Central memory CD8-positive, alpha-beta T cell (primary cell): ENCODE measurements around the gene LRMDA.

Experiments used
- ATAC-seq: fragments of 150-1000 bp; cut with Tn5 transposase; replicated peaks from 2 replicates; pipeline ENCODE4 v1.10.0; 2022; ENCODE audit warnings: mild to moderate bottlenecking, moderate FRiP score, moderate number of reproducible peaks; ENCODE audit not compliant: poor library complexity, severe bottlenecking; ENCODE audit errors: extremely low read depth
- DNase-seq, 2 donors: peaks; one replicate each; pipeline ENCODE4 v3.0.0; 2021; ENCODE audit warnings: low spot score in 2 of 2
- H3K27ac Mint-ChIP-seq: one replicate; pipeline ENCODE4 v1.8.0; 2022; ENCODE audit warnings: low read depth, mild to moderate bottlenecking, moderate library complexity, mixed read lengths
- H3K27me3 Mint-ChIP-seq: one replicate; pipeline ENCODE4 v1.8.0; 2022; ENCODE audit warnings: mixed read lengths
- H3K36me3 Mint-ChIP-seq: one replicate; pipeline ENCODE4 v1.8.0; 2022; ENCODE audit warnings: mild to moderate bottlenecking, moderate library complexity, mixed read lengths; ENCODE audit not compliant: insufficient read depth
- H3K4me1 Mint-ChIP-seq: one replicate; pipeline ENCODE4 v1.8.0; 2022; ENCODE audit warnings: mixed read lengths
- H3K4me3 Mint-ChIP-seq: one replicate; pipeline ENCODE4 v1.8.0; 2022; ENCODE audit warnings: mild to moderate bottlenecking, moderate library complexity, mixed read lengths
- H3K9me3 Mint-ChIP-seq: one replicate; pipeline ENCODE4 v1.8.0; 2022; ENCODE audit warnings: mixed read lengths

The LRMDA gene

GRCh38 chr10:75959912-75960311 lies 528.5 kb downstream of the LRMDA start:
- DNase-seq (no peak), ATAC-seq (no peak)
- Mint-ChIP-seq H3K27me3 (no peaks in the 10 kb centered on the region), H3K4me1 (no peaks in the 10 kb centered on the region), H3K27ac (no peak overlapping the region), H3K9me3 (peaks cover 10% of the 10 kb centered on the region), H3K36me3 (no peaks in the 10 kb centered on the region), H3K4me3 (no peak overlapping the region)

GRCh38 chr10:75962395-75963061 lies 531.1 kb downstream of the LRMDA start:
- peaks cover 7% of the 10 kb centered on the region for H3K9me3 Mint-ChIP-seq
- no peak for ATAC-seq

GRCh38 chr10:75967491-75967890 lies 536.1 kb downstream of the LRMDA start:
- Mint-ChIP-seq H3K4me1 (no peaks in the 10 kb centered on the region), H3K4me3 (no peak overlapping the region), H3K9me3 (no peaks in the 10 kb centered on the region), H3K27ac (no peak overlapping the region), H3K36me3 (no peaks in the 10 kb centered on the region), H3K27me3 (no peaks in the 10 kb centered on the region)
- ATAC-seq (no peak), DNase-seq (no peak)

More at GRCh38 chr10:75962395-75963061, 531.1 kb downstream of the LRMDA start:
- Mint-ChIP-seq H3K36me3 (no peaks in the 10 kb centered on the region), H3K4me3 (no peak overlapping the region), H3K4me1 (no peaks in the 10 kb centered on the region), H3K27ac (no peak overlapping the region), H3K27me3 (no peaks in the 10 kb centered on the region)
- DNase-seq, result no peak

GRCh38 chr10:75969031-75969430 lies 537.6 kb downstream of the LRMDA start:
- no peaks in the 10 kb centered on the region for H3K27me3 Mint-ChIP-seq
- ATAC-seq (no peak), DNase-seq (no peak)
- no peak overlapping the region for H3K27ac Mint-ChIP-seq
- no peaks in the 10 kb centered on the region for H3K36me3 Mint-ChIP-seq
- H3K9me3 Mint-ChIP-seq, result no peaks in the 10 kb centered on the region
- H3K4me3 Mint-ChIP-seq, result no peak overlapping the region
- no peaks in the 10 kb centered on the region for H3K4me1 Mint-ChIP-seq

GRCh38 chr10:75971402-75972211 lies 540.2 kb downstream of the LRMDA start:
- Mint-ChIP-seq H3K36me3 (no peaks in the 10 kb centered on the region), H3K9me3 (peaks cover 9% of the 10 kb centered on the region), H3K27me3 (no peaks in the 10 kb centered on the region), H3K27ac (no peak overlapping the region), H3K4me1 (no peaks in the 10 kb centered on the region), H3K4me3 (no peak overlapping the region)
- ATAC-seq (no peak), DNase-seq (no peak)

GRCh38 chr10:75972491-75973276 lies 541.3 kb downstream of the LRMDA start:
- ATAC-seq, result no peak
- Mint-ChIP-seq H3K9me3 (peaks cover 9% of the 10 kb centered on the region), H3K4me3 (no peak overlapping the region), H3K36me3 (no peaks in the 10 kb centered on the region), H3K4me1 (no peaks in the 10 kb centered on the region), H3K27me3 (no peaks in the 10 kb centered on the region), H3K27ac (no peak overlapping the region)
- DNase-seq, result no peak

GRCh38 chr10:75974080-75974479 lies 542.7 kb downstream of the LRMDA start:
- Mint-ChIP-seq H3K27me3 (no peaks in the 10 kb centered on the region), H3K4me3 (no peak overlapping the region), H3K27ac (no peak overlapping the region), H3K36me3 (no peaks in the 10 kb centered on the region), H3K4me1 (no peaks in the 10 kb centered on the region), H3K9me3 (peaks cover 9% of the 10 kb centered on the region)
- no peak for ATAC-seq
- DNase-seq, result no peak

- Mint-ChIP-seq H3K4me3 (no peak overlapping the region), H3K27ac (no peak overlapping the region), H3K27me3 (peaks cover 10% of the 10 kb centered on the region), H3K36me3 (no peaks in the 10 kb centered on the region), H3K9me3 (peaks cover 9% of the 10 kb centered on the region), H3K4me1 (no peaks in the 10 kb centered on the region)
- DNase-seq, result no peak
- no peak for ATAC-seq
Measured at GRCh38 chr10:75976681-75977080, 545.3 kb downstream of the LRMDA start.

GRCh38 chr10:75977139-75977538 lies 545.7 kb downstream of the LRMDA start:
- no peaks in the 10 kb centered on the region for H3K36me3 Mint-ChIP-seq

GRCh38 chr10:75978213-75978612 lies 546.8 kb downstream of the LRMDA start:
- H3K9me3 Mint-ChIP-seq, result peaks cover 9% of the 10 kb centered on the region
- H3K4me1 Mint-ChIP-seq, result no peaks in the 10 kb centered on the region
- ATAC-seq (no peak), DNase-seq (no peak)
- H3K4me3 Mint-ChIP-seq, result no peak overlapping the region
- no peaks in the 10 kb centered on the region for H3K36me3 Mint-ChIP-seq
- no peak overlapping the region for H3K27ac Mint-ChIP-seq
- H3K27me3 Mint-ChIP-seq, result peaks cover 10% of the 10 kb centered on the region

More at GRCh38 chr10:75977139-75977538, 545.7 kb downstream of the LRMDA start:
- peaks cover 9% of the 10 kb centered on the region for H3K9me3 Mint-ChIP-seq
- H3K4me3 Mint-ChIP-seq, result no peak overlapping the region
- H3K27ac Mint-ChIP-seq, result no peak overlapping the region
- H3K4me1 Mint-ChIP-seq, result no peaks in the 10 kb centered on the region
- peaks cover 10% of the 10 kb centered on the region for H3K27me3 Mint-ChIP-seq
- DNase-seq (no peak), ATAC-seq (no peak)

- Mint-ChIP-seq H3K9me3 (peaks cover 9% of the 10 kb centered on the region), H3K27me3 (peaks cover 10% of the 10 kb centered on the region), H3K27ac (no peak overlapping the region), H3K4me1 (no peaks in the 10 kb centered on the region), H3K36me3 (no peaks in the 10 kb centered on the region), H3K4me3 (no peak overlapping the region)
- ATAC-seq (no peak), DNase-seq (no peak)
Measured at GRCh38 chr10:75980419-75981002, 549.1 kb downstream of the LRMDA start.

GRCh38 chr10:75982611-75983369 lies 551.4 kb downstream of the LRMDA start:
- H3K4me3 Mint-ChIP-seq, result no peak overlapping the region
- no peak for DNase-seq
- H3K4me1 Mint-ChIP-seq, result no peaks in the 10 kb centered on the region
- H3K9me3 Mint-ChIP-seq, result no peaks in the 10 kb centered on the region
- H3K27ac Mint-ChIP-seq, result no peak overlapping the region
- no peak for ATAC-seq
- H3K27me3 Mint-ChIP-seq, result peaks cover 10% of the 10 kb centered on the region
- H3K36me3 Mint-ChIP-seq, result peaks cover 1% of the 10 kb centered on the region
